Measurements from ENCODE around the gene PRKAR2A. TPM values are rescaled to one million over a fixed set of nuclear protein-coding genes. Genes with fewer than 3 reads are reported as not detected.
A peak's percentile ranks its signal among the peaks of the same experiment; 100 is the strongest.
"Not testable (repeated sequence)": the region's sequence is repeated elsewhere in the genome, so short reads cannot be mapped to it uniquely, and the experiment has no call there.

The PRKAR2A gene
- total RNA-seq, 1 donor from 2014 or later = 72.1 TPM

DNA sequence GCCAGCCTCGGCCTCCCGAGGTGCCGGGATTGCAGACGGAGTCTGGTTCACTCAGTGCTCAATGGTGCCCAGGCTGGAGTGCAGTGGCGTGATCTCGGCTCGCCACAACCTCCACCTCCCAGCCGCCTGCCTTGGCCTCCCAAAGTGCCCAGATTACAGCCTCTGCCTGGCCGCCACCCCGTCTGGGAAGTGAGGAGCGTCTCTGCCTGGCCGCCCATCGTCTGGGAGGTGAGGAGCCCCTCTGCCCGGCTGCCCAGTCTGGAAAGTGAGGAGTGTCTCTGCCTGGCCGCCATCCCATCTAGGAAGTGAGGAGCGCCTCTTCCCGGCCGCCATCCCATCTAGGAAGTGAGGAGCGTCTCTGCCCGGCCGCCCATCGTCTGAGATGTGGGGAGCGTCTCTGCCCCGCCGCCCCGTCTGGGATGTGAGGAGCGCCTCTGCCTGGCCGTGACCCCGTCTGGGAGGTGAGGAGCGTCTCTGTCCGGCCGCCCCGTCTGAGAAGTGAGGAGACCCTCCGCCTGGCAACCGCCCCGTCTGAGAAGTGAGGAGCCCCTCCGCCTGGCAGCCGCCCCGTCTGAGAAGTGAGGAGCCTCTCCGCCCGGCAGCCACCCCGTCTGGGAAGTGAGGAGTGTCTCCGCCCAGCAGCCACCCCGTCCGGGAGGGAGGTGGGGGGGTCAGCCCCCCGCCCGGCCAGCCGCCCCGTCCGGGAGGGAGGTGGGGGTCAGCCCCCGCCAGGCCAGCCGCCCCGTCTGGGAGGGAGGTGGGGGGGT is 113.7 kb downstream of the PRKAR2A start:
- not testable (repeated sequence) for DNase-seq (ENCODE audit: low spot score)

GRCh38 chr3:48727511-48727910 is 120.2 kb downstream of the PRKAR2A start:
- no peak for DNase-seq (ENCODE audit: low spot score)

GRCh38 chr3:48725185-48725855 is 122.4 kb downstream of the PRKAR2A start:
- not testable (repeated sequence) for DNase-seq (ENCODE audit: low spot score)

- DNase-seq (ENCODE audit: low spot score) = no peak
Measured at GRCh38 chr3:48723725-48724124, 123.9 kb downstream of the PRKAR2A start.

GRCh38 chr3:48723293-48723692 is 124.4 kb downstream of the PRKAR2A start:
- not testable (repeated sequence) for DNase-seq (ENCODE audit: low spot score)

- peak; percentile 99 for DNase-seq (ENCODE audit: low spot score)
Measured at GRCh38 chr3:48716982-48717746, 130.5 kb downstream of the PRKAR2A start, which contains the start of gene IP6K2. Gene IP6K2 (minus strand): TSS chr3:48717221. CDS start chr3:48695291, 21,930 bp downstream.

- DNase-seq (ENCODE audit: low spot score) = no peak
Measured at GRCh38 chr3:48716508-48716981, 131.1 kb downstream of the PRKAR2A start.

- no peak for DNase-seq (ENCODE audit: low spot score)
Measured at GRCh38 chr3:48715174-48715800, 132.4 kb downstream of the PRKAR2A start.

GRCh38 chr3:48711727-48712126 is 135.9 kb downstream of the PRKAR2A start:
- DNase-seq (ENCODE audit: low spot score) = no peak

GRCh38 chr3:48709051-48709461 is 138.6 kb downstream of the PRKAR2A start:
- no peak for DNase-seq (ENCODE audit: low spot score)

- no peak for DNase-seq (ENCODE audit: low spot score)
Measured at GRCh38 chr3:48708481-48708889, 139.2 kb downstream of the PRKAR2A start.

DNA sequence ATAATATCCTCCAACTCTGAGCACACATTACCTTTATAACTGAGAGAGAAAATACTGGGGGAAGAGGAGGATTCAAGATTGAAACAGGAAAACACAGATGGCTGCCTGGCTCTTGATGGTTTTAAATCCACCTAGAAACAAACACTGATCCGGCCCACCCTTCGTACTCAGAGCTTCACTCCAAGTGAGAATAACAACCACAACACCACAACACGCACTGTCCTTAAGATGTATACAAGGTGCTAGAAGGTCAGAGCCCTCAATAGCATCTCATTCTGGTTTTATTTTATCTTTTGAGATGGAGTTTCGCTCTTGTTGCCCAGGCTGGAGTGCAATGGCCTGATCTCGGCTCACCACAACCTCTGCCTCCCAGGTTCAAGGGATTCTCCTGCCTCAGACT is 140.5 kb downstream of the PRKAR2A start:
- DNase-seq (ENCODE audit: low spot score) = no peak

- no peak for DNase-seq (ENCODE audit: low spot score)
Measured at GRCh38 chr3:48702320-48702920, 145.3 kb downstream of the PRKAR2A start.

GRCh38 chr3:48700731-48701405 is 146.8 kb downstream of the PRKAR2A start:
- DNase-seq (ENCODE audit: low spot score) = no peak

- peak; percentile 53 for DNase-seq (ENCODE audit: low spot score)
Measured at GRCh38 chr3:48698891-48699290, 148.8 kb downstream of the PRKAR2A start.

- DNase-seq (ENCODE audit: low spot score) = no peak
Measured at GRCh38 chr3:48697952-48698351, 149.7 kb downstream of the PRKAR2A start.

DNA sequence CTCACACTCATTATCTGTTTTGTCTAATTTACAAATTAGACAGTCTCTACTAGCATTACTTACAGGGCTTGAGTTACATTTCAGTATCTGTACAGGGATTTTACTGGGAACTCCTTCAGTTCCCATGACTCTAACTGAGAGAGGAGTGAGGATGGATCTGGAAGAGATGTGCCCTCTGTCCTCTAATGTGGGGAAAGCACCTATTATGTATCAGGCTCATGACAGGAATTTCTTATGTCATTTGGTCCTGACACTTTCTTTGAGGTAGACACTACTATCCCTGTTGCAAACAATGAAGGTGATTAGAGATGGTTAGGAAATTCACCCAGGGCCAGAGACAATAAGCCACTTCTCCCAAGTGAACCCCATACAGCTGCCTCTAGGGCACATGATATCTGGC is 151.1 kb downstream of the PRKAR2A start:
- DNase-seq (ENCODE audit: low spot score) = no peak

All from mesenteric fat pad (tissue), 1 donor.